ENCODE measurements around the gene IGFBP7. TPM values are rescaled to one million over a fixed set of nuclear protein-coding genes. Genes with fewer than 3 reads are reported as not detected.

Gene IGFBP7
- total RNA-seq, 2 experiments from 2014 or later = not detected

DNA sequence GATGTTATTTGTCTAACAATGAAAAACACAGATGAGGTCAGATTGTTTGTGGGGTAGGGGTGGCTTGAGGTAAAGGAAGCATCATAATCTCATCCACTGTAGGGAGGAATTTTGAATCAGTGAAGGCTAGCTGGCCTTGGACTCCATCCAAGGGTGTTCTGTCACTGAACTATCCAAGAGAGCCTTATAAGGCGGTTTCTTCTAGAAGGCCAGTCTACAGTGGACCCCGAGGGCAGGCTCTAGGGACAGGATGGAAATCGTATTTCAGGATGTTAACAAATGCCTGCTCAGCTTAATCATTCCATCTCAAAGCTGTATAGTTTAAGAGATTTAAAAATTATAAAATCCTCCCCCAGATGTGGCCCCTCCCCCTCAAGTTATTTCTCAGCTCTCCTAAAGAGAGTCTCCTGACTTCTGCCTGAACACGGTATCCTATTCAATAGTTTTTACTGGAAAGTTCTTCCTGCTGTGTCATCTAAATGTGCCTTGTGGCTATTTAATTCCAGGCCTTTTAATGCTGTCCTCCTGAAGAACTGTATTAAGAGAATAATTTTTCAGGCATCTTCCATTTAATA is 8.0 kb downstream of the IGFBP7 start:
- CTCF ChIA-PET = no interaction called here
- Mint-ChIP-seq H3K9me3 (no peaks in the 10 kb centered on the region), H3K4me3 (no peak overlapping the region), H3K27ac (no peak overlapping the region), H3K36me3 (no peaks in the 10 kb centered on the region), H3K4me1 (ENCODE audit: low read depth) (no peaks in the 10 kb centered on the region), H3K27me3 (peaks cover 10% of the 10 kb centered on the region)
- intact Hi-C loops (cut with micrococcal nuclease) = no loop called here
- POLR2A ChIA-PET = no interaction called here
- no peak for DNase-seq

DNA sequence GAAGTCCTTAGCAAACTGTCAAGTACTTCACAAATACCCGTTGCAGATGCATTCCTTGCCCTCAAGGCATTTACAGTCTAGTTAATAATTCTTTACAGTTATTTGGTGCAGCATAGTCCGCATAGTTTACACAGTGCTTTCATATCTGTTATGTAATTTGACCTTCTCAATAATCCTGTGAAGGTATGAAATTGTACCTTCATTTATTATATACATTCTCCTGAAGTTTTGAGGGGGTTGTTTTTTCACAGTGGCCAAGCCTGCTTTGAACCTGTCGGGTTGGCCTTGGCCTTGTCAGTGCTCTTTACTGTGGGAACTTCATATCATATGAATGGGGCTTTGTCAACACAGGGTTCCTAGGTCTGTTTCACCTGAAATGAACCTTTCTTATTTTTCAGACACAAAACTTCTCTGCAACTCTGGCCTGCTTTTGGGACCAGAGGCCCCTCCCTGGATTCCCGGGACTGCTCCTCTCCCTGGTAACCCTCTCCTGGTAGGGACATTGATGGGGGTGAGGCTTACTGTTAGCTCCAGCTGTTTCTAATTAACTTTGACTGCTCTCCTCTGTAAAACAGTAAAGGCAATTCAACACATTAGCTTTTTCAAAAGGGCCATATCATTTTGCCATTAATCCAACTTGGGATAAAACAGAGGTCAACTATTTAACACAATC is 9.1 kb downstream of the IGFBP7 start:
- Mint-ChIP-seq H3K4me1 (ENCODE audit: low read depth) (no peaks in the 10 kb centered on the region), H3K9me3 (no peaks in the 10 kb centered on the region), H3K27ac (no peak overlapping the region), H3K4me3 (no peak overlapping the region), H3K36me3 (no peaks in the 10 kb centered on the region), H3K27me3 (peaks cover 2% of the 10 kb centered on the region)
- CTCF ChIA-PET = no interaction called here
- POLR2A ChIA-PET = no interaction called here
- intact Hi-C loops (cut with micrococcal nuclease) = no loop called here
- no peak for DNase-seq

DNA sequence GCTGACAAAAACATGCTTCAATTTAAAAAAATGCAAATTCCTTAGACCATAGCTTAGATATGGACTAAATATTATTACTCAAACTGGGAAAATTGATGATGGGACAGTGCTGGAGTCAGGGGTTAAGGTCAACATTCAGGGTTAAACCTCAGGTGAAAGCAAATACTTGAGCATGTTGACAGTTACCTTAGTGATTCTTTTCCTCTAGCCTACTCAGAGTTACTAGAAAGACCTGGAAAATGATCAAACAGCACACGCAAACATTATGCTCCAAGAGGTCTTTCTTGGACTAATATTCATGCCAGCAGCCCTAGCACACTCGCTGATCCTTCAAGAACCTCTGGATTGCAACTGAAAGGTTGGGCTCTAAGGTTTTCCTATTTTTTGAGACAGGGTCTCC is 10.8 kb downstream of the IGFBP7 start:
- H3K27ac Mint-ChIP-seq = no peak overlapping the region
- H3K4me1 Mint-ChIP-seq (ENCODE audit: low read depth) = no peaks in the 10 kb centered on the region
- no peaks in the 10 kb centered on the region for H3K9me3 Mint-ChIP-seq
- H3K27me3 Mint-ChIP-seq = peaks cover 7% of the 10 kb centered on the region
- ChIA-PET CTCF (no interaction called here), POLR2A (no interaction called here)
- no peaks in the 10 kb centered on the region for H3K36me3 Mint-ChIP-seq
- no peak for DNase-seq
- H3K4me3 Mint-ChIP-seq = no peak overlapping the region
- intact Hi-C loops (cut with micrococcal nuclease) = no loop called here

DNA sequence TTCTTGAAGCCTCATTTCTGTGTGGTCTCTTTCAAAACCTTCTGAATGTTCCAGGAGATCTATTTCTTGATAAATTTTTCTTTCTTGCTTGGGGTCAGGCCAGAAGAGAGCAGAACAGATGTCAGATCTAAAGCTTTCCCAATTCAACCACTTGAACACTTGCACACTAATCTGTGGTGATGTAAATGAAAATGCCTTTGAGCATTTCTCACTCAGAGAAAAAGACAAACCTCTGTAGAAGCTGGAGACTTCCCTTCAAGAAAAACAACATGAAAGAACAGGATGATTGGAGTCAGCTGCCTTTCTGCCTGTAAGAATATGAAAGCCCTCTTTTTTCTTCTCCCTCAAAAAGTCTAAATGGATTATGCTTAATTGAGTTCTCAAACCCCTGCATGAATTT is 11.2 kb downstream of the IGFBP7 start:
- intact Hi-C loops (cut with micrococcal nuclease) = no loop called here
- H3K27ac Mint-ChIP-seq = no peak overlapping the region
- no peak for DNase-seq
- H3K4me3 Mint-ChIP-seq = no peak overlapping the region
- no peaks in the 10 kb centered on the region for H3K4me1 Mint-ChIP-seq (ENCODE audit: low read depth)
- H3K9me3 Mint-ChIP-seq = no peaks in the 10 kb centered on the region
- H3K36me3 Mint-ChIP-seq = no peaks in the 10 kb centered on the region
- ChIA-PET CTCF (no interaction called here), POLR2A (no interaction called here)
- peaks cover 7% of the 10 kb centered on the region for H3K27me3 Mint-ChIP-seq

DNA sequence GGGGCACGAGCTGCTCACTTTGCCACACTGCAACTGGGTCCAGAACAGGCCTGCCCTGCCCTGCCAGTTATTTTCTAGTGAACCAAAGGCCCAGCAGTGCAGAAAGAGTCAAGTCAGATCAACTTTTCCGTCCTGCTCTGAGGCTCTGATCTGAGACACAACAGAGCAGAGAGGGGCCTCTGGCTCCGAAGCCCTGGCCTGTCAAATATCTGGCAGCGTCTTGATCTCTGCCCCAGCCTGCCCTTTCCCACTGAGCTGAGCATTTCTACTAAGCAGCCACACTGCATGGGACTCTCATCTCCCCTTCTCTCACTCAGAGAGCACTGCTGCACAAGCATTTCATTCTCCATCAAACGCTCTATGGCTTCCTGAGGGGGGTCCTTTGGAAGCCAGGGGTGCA is 11.8 kb downstream of the IGFBP7 start:
- peaks cover 9% of the 10 kb centered on the region for H3K27me3 Mint-ChIP-seq
- H3K4me3 Mint-ChIP-seq = no peak overlapping the region
- intact Hi-C loops (cut with micrococcal nuclease) = no loop called here

DNA sequence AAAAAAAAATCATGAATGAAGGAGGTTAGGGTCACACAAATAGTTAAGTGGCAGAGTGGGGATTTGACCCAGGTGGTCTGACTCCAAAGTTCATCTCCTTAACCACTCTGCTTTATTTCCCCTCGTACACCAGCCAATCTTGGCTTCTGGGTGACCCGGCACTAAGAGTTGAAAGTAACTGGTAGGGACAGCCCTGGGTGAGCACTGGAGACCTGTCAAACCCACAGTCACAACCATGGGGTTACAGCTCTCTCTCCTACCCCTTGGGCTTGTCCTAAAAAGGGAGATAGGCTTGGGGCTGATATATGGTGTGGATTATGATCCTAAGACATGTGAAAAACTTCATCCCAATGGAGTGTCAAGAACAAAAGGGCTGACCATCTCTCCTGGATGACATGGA is 12.5 kb downstream of the IGFBP7 start:
- peaks cover 9% of the 10 kb centered on the region for H3K27me3 Mint-ChIP-seq
- CTCF ChIA-PET = no interaction called here

More for the DNA sequence above, 11.8 kb downstream of the IGFBP7 start:
- H3K27ac Mint-ChIP-seq = no peak overlapping the region
- no peaks in the 10 kb centered on the region for H3K36me3 Mint-ChIP-seq
- CTCF ChIA-PET = no interaction called here
- no peaks in the 10 kb centered on the region for H3K4me1 Mint-ChIP-seq (ENCODE audit: low read depth)
- H3K9me3 Mint-ChIP-seq = no peaks in the 10 kb centered on the region
- no peak for DNase-seq
- POLR2A ChIA-PET = no interaction called here

DNA sequence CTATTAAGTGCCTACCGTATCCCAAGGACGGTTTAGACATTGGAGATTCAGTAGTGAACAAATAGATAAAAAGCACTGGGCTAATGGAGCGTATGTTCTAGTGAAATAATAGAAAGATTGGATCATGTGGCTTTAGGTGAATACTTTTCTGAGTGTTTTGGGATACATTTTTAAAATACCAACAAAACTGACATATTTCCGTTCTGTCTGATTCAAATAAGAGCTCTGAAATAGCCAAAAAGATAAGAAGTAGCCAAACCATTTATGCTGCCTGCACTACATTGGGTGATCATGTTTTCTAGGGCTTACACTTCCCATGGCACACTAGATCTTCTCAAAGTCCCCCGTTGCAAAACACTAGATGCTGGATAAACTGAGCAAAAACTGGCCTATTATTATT is 14.2 kb downstream of the IGFBP7 start:
- POLR2A ChIA-PET = no interaction called here
- intact Hi-C loops (cut with micrococcal nuclease) = no loop called here
- H3K27me3 Mint-ChIP-seq = peaks cover 11% of the 10 kb centered on the region
- no peak overlapping the region for H3K27ac Mint-ChIP-seq
- no peak for DNase-seq
- no peak overlapping the region for H3K4me3 Mint-ChIP-seq
- H3K4me1 Mint-ChIP-seq (ENCODE audit: low read depth) = no peaks in the 10 kb centered on the region
- no peaks in the 10 kb centered on the region for H3K9me3 Mint-ChIP-seq
- no peaks in the 10 kb centered on the region for H3K36me3 Mint-ChIP-seq
- CTCF ChIA-PET = no interaction called here

More for the DNA sequence above, 12.5 kb downstream of the IGFBP7 start:
- H3K36me3 Mint-ChIP-seq = no peaks in the 10 kb centered on the region
- H3K27ac Mint-ChIP-seq = no peak overlapping the region
- no peak overlapping the region for H3K4me3 Mint-ChIP-seq
- intact Hi-C loops (cut with micrococcal nuclease) = no loop called here
- no peak for DNase-seq
- POLR2A ChIA-PET = no interaction called here
- H3K4me1 Mint-ChIP-seq (ENCODE audit: low read depth) = no peaks in the 10 kb centered on the region
- H3K9me3 Mint-ChIP-seq = no peaks in the 10 kb centered on the region

DNA sequence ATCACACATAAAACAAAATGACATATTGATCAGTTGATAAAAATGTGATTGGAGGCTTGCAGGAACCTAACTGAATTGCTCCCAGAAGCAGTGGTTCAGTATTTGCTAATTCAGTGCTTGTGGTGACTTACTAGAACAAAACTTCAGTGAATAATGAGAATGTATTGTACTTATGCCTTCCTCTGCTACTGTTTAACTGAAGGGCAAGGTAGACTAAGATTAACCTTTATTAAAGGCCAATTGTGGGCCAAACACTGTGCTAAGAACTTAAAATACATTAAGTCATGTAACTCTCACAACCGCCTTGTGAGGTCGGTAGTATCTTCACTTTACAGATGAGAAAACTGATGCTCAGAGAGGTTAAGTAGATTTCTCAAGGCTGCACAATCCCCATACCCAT is 14.9 kb downstream of the IGFBP7 start:
- Mint-ChIP-seq H3K4me3 (no peak overlapping the region), H3K27me3 (peaks cover 12% of the 10 kb centered on the region), H3K9me3 (no peaks in the 10 kb centered on the region), H3K4me1 (ENCODE audit: low read depth) (no peaks in the 10 kb centered on the region), H3K27ac (no peak overlapping the region), H3K36me3 (no peaks in the 10 kb centered on the region)
- no peak for DNase-seq
- intact Hi-C loops (cut with micrococcal nuclease) = no loop called here
- CTCF ChIA-PET = no interaction called here
- POLR2A ChIA-PET = no interaction called here

DNA sequence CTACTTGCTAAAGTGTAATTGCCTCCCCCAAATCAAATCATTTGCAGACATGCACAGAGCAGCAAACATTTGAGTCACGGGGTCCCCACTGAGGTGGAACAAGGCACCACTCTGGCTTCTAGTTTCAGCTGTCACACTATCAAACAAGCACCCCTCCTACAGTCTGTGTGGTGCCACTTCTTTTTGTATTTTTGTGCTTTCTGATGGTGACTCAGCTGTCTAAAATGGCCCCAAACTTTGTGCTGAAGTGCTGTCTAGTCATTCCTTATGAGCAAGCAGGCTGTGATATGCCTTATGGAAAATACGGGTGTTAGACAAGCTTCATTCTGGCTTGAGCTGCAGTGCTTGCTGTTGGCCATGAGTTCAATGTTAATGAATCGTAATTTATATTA is 15.4 kb downstream of the IGFBP7 start:
- ChIA-PET CTCF (interaction anchor here (0.5 kb wide), 1 partner anchor 144 kb away, joined by 3 read pairs; no protein-coding TSS in a partner anchor), POLR2A (no interaction called here)
- Mint-ChIP-seq H3K4me3 (no peak overlapping the region), H3K9me3 (no peaks in the 10 kb centered on the region), H3K4me1 (ENCODE audit: low read depth) (no peaks in the 10 kb centered on the region), H3K27me3 (peaks cover 16% of the 10 kb centered on the region), H3K27ac (no peak overlapping the region), H3K36me3 (no peaks in the 10 kb centered on the region)
- intact Hi-C loops (cut with micrococcal nuclease) = no loop called here
- DNase-seq = no peak

DNA sequence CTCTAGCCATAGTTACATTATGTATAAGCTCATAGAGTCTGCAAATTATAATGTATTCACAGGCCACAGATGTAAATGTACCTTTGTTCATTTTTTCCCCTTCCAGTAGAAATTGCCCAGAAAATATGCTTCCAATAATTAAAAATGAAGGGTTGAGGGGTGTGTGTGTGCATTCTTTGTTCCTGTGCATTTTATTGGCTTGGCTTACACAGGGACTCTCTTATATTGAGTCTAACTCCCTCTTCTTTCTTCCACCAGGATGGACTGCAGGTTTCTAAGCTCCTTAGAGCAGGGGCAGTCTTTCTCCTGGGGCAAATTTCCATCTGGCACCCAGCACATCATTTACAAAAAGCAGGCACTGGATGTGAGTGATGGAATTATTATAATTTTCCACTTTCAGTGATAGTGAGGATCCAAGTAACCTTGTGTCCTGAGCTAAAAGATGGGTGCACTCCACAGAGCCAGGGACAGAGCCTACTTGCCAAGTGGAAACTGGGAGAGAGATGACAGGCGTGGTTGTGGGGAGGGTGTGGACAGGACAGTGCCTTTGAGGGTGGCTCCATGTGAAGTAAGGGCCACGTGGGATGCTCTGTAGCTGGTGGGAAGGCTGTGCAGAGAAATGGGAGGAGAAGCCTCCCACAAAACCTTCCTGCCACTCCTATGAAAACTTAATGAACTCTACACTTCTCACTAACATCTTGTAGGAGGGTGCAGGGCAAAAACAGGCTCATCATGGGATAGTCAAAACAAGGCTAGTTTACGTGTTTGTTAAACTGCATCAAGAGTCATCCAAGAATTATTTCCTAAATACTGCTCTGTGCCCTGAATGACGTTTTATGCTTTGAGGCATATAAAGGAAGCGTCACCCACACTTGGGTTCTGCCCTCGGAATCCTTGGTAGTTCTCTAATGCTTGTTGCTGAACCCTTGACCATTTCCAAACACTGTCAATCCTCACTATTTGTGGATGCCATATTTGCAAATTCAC is 16.0 kb downstream of the IGFBP7 start:
- intact Hi-C loops (cut with micrococcal nuclease) = no loop called here
- Mint-ChIP-seq H3K27me3 (peaks cover 18% of the 10 kb centered on the region), H3K27ac (no peak overlapping the region), H3K9me3 (no peaks in the 10 kb centered on the region), H3K4me1 (ENCODE audit: low read depth) (no peaks in the 10 kb centered on the region), H3K36me3 (no peaks in the 10 kb centered on the region), H3K4me3 (no peak overlapping the region)
- POLR2A ChIA-PET = interaction anchor here (0.6 kb wide), 1 partner anchor 80 kb away, joined by 3 read pairs; no protein-coding TSS in a partner anchor
- CTCF ChIA-PET = interaction anchor here (0.5 kb wide), 1 partner anchor 145 kb away, joined by 3 read pairs; no protein-coding TSS in a partner anchor
- DNase-seq = no peak

DNA sequence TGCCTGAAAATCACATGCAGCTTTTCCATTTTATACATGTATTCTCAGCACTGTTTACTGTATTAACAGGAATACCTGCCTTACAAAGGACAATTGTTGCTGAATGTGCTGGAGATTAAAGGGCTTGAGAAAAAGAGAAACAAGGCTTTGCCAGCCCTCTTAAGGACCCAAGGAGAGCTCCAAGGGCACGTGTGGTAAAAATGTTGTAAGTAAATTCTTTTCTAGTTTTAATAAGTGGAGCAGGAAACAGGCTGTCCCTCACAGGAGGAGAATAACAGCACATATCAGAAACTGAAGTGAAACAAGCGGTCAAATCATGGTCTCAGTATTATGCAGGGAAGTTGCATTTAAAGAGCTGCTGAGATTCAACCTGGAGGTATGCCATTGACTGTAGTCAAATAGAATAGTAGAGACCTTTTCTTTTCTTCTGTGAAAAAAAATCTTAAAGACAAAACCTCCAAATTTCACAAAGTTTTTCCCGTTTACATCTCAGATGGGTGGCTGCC is 18.5 kb downstream of the IGFBP7 start:
- peaks cover 27% of the 10 kb centered on the region for H3K27me3 Mint-ChIP-seq
- CTCF ChIA-PET = no interaction called here

DNA sequence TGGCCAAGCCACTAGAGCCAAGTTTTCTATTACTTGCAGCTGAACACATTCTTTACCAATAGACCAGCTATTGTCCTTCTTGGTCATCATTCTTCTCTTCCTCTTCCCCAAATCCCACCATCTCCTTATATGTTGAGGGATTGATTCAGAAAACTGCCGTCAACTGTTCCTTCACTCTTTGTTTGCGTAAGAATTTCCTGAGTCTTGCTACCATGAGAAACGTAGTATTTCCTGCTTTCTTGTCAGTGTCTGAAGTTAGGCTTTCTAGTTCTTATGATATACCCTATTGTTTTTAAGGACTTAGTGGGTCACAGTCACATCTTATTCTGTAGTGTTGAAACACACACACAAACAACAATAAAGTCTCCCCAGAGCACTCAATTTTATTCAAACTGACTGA is 20.1 kb downstream of the IGFBP7 start:
- DNase-seq = no peak
- Mint-ChIP-seq H3K4me3 (no peak overlapping the region), H3K4me1 (ENCODE audit: low read depth) (no peaks in the 10 kb centered on the region), H3K9me3 (no peaks in the 10 kb centered on the region), H3K27ac (no peak overlapping the region), H3K36me3 (no peaks in the 10 kb centered on the region), H3K27me3 (peaks cover 27% of the 10 kb centered on the region)
- POLR2A ChIA-PET = no interaction called here
- CTCF ChIA-PET = no interaction called here
- intact Hi-C loops (cut with micrococcal nuclease) = no loop called here

More for the DNA sequence above, 18.5 kb downstream of the IGFBP7 start:
- intact Hi-C loops (cut with micrococcal nuclease) = no loop called here
- DNase-seq = no peak
- no peaks in the 10 kb centered on the region for H3K9me3 Mint-ChIP-seq
- no peaks in the 10 kb centered on the region for H3K4me1 Mint-ChIP-seq (ENCODE audit: low read depth)
- H3K4me3 Mint-ChIP-seq = no peak overlapping the region
- POLR2A ChIA-PET = no interaction called here
- no peak overlapping the region for H3K27ac Mint-ChIP-seq
- H3K36me3 Mint-ChIP-seq = no peaks in the 10 kb centered on the region

Data from activated CD4-positive, alpha-beta memory T cell treated with anti-CD3 and anti-CD28 coated beads for 36 hours (primary cell).